CD4-positive, alpha-beta T cell (primary cell): Measurements from ENCODE around the gene ZCCHC18. TPM values are rescaled to one million over a fixed set of nuclear protein-coding genes. Genes with fewer than 3 reads are reported as not detected.

ENCODE experiments used
- ATAC-seq: fragments of 200-7000 bp; cut with Tn5 transposase; one replicate; pipeline ENCODE4 v1.10.0; 2022; ENCODE audit warnings: mild to moderate bottlenecking; ENCODE audit not compliant: poor library complexity
- CTCF ChIA-PET: fragments of 350-600 bp; sonication (Branson Sonifier 250); formaldehyde crosslinking; loops from one replicate; lab custom pipeline; 2021; ENCODE audit warnings: antibody characterized with exemption, inconsistent platforms; lab: Charles Lee
- POLR2A ChIA-PET: fragments of 350-600 bp; sonication (Branson Sonifier 250); formaldehyde crosslinking; loops from one replicate; lab custom pipeline; 2021; ENCODE audit warnings: antibody characterized with exemption, inconsistent platforms; lab: Charles Lee
- DNase-seq, 14 experiments: peaks; one replicate each; pipeline ENCODE4 v3.0.0-alpha.2; 2013 to 2020; ENCODE audit warnings: mixed read lengths in 2 of 14
- H3K27ac ChIP-seq, 2 donors: one replicate each; pipeline versions ENCODE4 v1.5.1 to v1.7.0; 2013; ENCODE audit warnings: low read length in 2 of 2, low read depth in 1 of 2, mild to moderate bottlenecking in 1 of 2
- H3K27me3 ChIP-seq, 2 experiments: 1 replicate in 1 of 2; 2 replicates in 1 of 2; pipeline versions ENCODE4 v1.6.1 to v1.7.0; 2013; ENCODE audit warnings: low read length in 2 of 2, control low read depth in 1 of 2, mild to moderate bottlenecking in 1 of 2, moderate library complexity in 1 of 2; ENCODE audit not compliant: insufficient read depth in 2 of 2, control insufficient read depth in 1 of 2
- H3K36me3 ChIP-seq: one replicate; pipeline ENCODE4 v1.6.1; 2013; ENCODE audit warnings: low read length, control low read depth; ENCODE audit not compliant: insufficient read depth
- H3K4me1 ChIP-seq: one replicate; pipeline ENCODE4 v1.6.1; 2013; ENCODE audit warnings: low read length, control low read depth; ENCODE audit not compliant: insufficient read depth
- H3K4me3 ChIP-seq: one replicate; pipeline ENCODE4 v1.5.1; 2013; ENCODE audit warnings: mild to moderate bottlenecking, low read length, moderate library complexity
- H3K9me3 ChIP-seq, 2 experiments: 1 replicate in 1 of 2; 2 replicates in 1 of 2; pipeline versions ENCODE4 v1.6.1 to v1.7.0; 2013; ENCODE audit warnings: low read length in 2 of 2, mild to moderate bottlenecking in 2 of 2, control low read depth in 1 of 2, moderate library complexity in 1 of 2; ENCODE audit not compliant: control insufficient read depth in 1 of 2, insufficient read depth in 1 of 2
- H3K27ac Mint-ChIP-seq: one replicate; pipeline ENCODE4 v1.8.0; 2020; ENCODE audit warnings: mixed read lengths
- H3K27me3 Mint-ChIP-seq: one replicate; pipeline ENCODE4 v1.8.0; 2021; ENCODE audit warnings: mixed read lengths
- H3K36me3 Mint-ChIP-seq: one replicate; pipeline ENCODE4 v1.8.0; 2021; ENCODE audit warnings: low read depth, mixed read lengths
- H3K4me1 Mint-ChIP-seq: one replicate; pipeline ENCODE4 v1.8.0; 2021; ENCODE audit warnings: low read depth, mixed read lengths
- H3K4me3 Mint-ChIP-seq: one replicate; pipeline ENCODE4 v1.8.0; 2020; ENCODE audit warnings: mild to moderate bottlenecking, mixed read lengths
- H3K9me3 Mint-ChIP-seq: one replicate; pipeline ENCODE4 v1.8.0; 2020; ENCODE audit warnings: mixed read lengths
- intact Hi-C, 2 experiments: fragments of 100-400 bp; cut with DNase I in 1 of 2; cut with micrococcal nuclease in 1 of 2; formaldehyde crosslinking; loops; one replicate each; pipeline versions ENCODE4 v1.15.1 to v1.9.0; 2023 to 2025; cut with DNase I, micrococcal nuclease
- total RNA-seq, 174 experiments: library from RNA in 2 of 174; stranded (reverse) in 2 of 174; gene quantifications; one replicate each; pipeline ENCODE4 v1.2.3 and lab custom pipeline; 2021 to 2026
- TF ChIP-seq, protein P1 (sequence below): fragments of 200-600 bp; IDR thresholded peaks from one replicate; pipeline ENCODE4 v1.8.0; 2022; ENCODE audit warnings: antibody characterized with exemption, mild to moderate bottlenecking

ZCCHC18 gene
- total RNA-seq, 2 experiments from 2014 or later: 2.9 to 3.8 TPM

DNA sequence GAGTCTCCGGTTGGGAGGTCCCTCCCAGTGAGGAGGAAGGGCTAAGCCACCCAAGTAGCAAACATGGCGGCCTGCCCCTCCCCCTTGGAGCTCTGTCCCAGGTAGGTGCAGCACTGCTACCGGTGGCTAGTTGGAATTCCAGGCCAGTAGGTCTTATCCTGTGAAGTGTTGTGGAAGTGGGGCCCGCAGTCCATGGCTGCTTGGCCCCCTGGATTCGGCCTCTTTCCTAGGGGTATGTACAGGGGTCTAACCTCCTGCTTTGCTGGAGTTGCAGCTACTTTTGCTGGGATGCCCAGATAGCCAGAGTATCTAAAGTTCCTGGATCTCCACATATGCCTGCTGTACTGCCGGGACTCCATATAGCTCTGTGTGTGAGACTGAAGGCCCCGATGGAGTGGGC is 26.4 kb upstream of the ZCCHC18 start:
- Mint-ChIP-seq H3K4me1 (no peaks in the 10 kb centered on the region), H3K36me3 (no peaks in the 10 kb centered on the region), H3K27me3 (peaks cover under 1% of the 10 kb centered on the region), H3K27ac (no peak overlapping the region), H3K4me3 (no peak overlapping the region), H3K9me3 (no peaks in the 10 kb centered on the region)
- Histone ChIP-seq H3K27me3 (peaks cover 0 to 4% of the 10 kb centered on the region in 2 experiments), H3K27ac (no peak overlapping the region), H3K4me3 (no peak overlapping the region), H3K4me1 (no peaks in the 10 kb centered on the region), H3K36me3 (no peaks in the 10 kb centered on the region), H3K9me3 (no peaks in the 10 kb centered on the region)
- ATAC-seq (no peak), DNase-seq (no peak)
- POLR2A ChIA-PET: no interaction called here
- TF ChIP-seq, protein P1, sequence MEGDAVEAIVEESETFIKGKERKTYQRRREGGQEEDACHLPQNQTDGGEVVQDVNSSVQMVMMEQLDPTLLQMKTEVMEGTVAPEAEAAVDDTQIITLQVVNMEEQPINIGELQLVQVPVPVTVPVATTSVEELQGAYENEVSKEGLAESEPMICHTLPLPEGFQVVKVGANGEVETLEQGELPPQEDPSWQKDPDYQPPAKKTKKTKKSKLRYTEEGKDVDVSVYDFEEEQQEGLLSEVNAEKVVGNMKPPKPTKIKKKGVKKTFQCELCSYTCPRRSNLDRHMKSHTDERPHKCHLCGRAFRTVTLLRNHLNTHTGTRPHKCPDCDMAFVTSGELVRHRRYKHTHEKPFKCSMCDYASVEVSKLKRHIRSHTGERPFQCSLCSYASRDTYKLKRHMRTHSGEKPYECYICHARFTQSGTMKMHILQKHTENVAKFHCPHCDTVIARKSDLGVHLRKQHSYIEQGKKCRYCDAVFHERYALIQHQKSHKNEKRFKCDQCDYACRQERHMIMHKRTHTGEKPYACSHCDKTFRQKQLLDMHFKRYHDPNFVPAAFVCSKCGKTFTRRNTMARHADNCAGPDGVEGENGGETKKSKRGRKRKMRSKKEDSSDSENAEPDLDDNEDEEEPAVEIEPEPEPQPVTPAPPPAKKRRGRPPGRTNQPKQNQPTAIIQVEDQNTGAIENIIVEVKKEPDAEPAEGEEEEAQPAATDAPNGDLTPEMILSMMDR: no peak
- CTCF ChIA-PET: no interaction called here
- intact Hi-C loops: no loop called here

DNA sequence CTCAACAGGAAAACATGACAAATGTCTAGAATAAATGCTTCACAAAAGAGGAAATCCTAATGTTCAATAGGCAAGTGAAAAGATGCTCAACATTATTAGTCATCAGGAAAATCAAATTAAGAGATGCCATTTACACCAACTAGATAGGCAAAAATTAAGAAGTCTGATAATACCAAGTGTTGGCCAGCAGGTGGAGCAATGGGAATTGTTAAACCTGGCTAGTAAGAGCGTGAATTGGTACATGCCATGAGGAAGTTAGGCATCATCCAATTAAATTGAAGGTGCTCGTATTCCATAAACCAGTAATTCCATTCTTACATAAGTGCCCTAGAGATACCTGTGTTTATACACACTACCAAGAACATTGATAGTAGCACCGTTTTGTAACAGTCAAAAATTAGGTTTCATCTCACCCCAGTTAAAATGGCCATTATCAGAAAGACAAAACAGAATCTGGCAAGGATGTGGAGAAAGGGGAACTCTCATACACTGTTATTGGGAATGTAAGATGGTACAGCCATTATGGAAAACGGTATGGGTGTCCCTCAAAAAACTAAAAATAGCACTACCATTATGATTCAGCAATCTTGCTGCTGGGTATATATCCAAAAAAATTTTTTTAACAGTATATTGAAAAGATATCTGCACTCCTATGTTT is 14.0 kb upstream of the ZCCHC18 start:
- H3K27ac ChIP-seq: no peak overlapping the region
- ChIA-PET POLR2A (interaction anchor here (1.0 to 1.4 kb wide), 3 partner anchors 15 to 39 kb away, joined by 3 to 6 read pairs (median 4); no protein-coding TSS in a partner anchor), CTCF (interaction anchor here (1.0 to 3.0 kb wide), 2 partner anchors 15 to 70 kb away, joined by 3 to 14 read pairs; no protein-coding TSS in a partner anchor)
- no peak overlapping the region for H3K27ac Mint-ChIP-seq
- peaks cover 5% of the 10 kb centered on the region for H3K27me3 Mint-ChIP-seq
- H3K36me3 ChIP-seq: no peaks in the 10 kb centered on the region
- DNase-seq: peak in 12 of 14 experiments; percentile 9 to 83 (median 34)
- peak; percentile 69 for ATAC-seq
- no peak overlapping the region for H3K4me3 ChIP-seq
- H3K36me3 Mint-ChIP-seq: no peaks in the 10 kb centered on the region
- no peaks in the 10 kb centered on the region for H3K27me3 ChIP-seq
- no peaks in the 10 kb centered on the region for H3K9me3 Mint-ChIP-seq
- no peak overlapping the region for H3K4me3 Mint-ChIP-seq
- peaks cover 4% of the 10 kb centered on the region for H3K4me1 Mint-ChIP-seq
- no peaks in the 10 kb centered on the region for H3K9me3 ChIP-seq
- TF ChIP-seq, protein P1: peak; percentile 64
- no peaks in the 10 kb centered on the region for H3K4me1 ChIP-seq
- intact Hi-C loops: loop anchor here (1.0 kb wide), 2 partner anchors 15 to 38 kb away; no protein-coding TSS in a partner anchor

DNA sequence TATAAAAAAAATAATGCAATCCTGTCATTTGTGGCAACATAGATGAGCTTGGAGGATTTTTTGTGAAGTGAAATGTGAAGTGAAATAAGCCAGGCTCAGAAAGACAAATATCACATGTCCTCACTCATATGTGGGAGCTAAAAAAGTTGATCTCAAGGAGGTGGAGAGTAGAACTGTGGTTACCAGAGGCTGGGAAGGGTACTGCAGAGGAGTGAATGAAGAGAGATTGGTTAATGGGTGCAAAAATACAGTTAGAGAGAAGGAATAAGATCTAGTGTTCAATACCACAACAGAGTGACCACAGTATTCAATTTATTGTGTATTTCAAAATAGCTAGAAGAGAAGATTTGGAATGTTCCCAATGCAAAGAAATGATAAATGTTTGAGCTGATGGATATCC is 13.4 kb upstream of the ZCCHC18 start:
- Mint-ChIP-seq H3K4me3 (no peak overlapping the region), H3K27me3 (peaks cover 3% of the 10 kb centered on the region), H3K27ac (no peak overlapping the region), H3K9me3 (no peaks in the 10 kb centered on the region), H3K4me1 (peaks cover 4% of the 10 kb centered on the region), H3K36me3 (no peaks in the 10 kb centered on the region)
- DNase-seq (peak in 1 of 14 experiments; percentile 4), ATAC-seq (peak; percentile 32)
- H3K27me3 ChIP-seq: no peaks in the 10 kb centered on the region
- H3K27ac ChIP-seq: no peak overlapping the region
- CTCF ChIA-PET: interaction anchor here (1.0 to 3.0 kb wide), 2 partner anchors 14 to 69 kb away, joined by 3 to 14 read pairs; no protein-coding TSS in a partner anchor
- H3K9me3 ChIP-seq: no peaks in the 10 kb centered on the region
- no peak overlapping the region for H3K4me3 ChIP-seq
- TF ChIP-seq, protein P1: no peak
- no peaks in the 10 kb centered on the region for H3K36me3 ChIP-seq
- POLR2A ChIA-PET: interaction anchor here (1.0 to 1.4 kb wide), 3 partner anchors 14 to 39 kb away, joined by 3 to 6 read pairs (median 4); no protein-coding TSS in a partner anchor
- intact Hi-C loops: loop anchor here (1.0 kb wide), 2 partner anchors 14 to 37 kb away; no protein-coding TSS in a partner anchor
- no peaks in the 10 kb centered on the region for H3K4me1 ChIP-seq
